PC-9 (cell line): ENCODE data around the gene CELF4. TPM values are rescaled to one million over a fixed set of nuclear protein-coding genes. Genes with fewer than 3 reads are reported as not detected.

Experiments used
- BruUV-seq: library from RNA; stranded (reverse); fragments of 400-500 nt; replicated peaks from 2 replicates; lab custom pipeline; 2021; lab: Mats Ljungman, UMichigan
- CTCF ChIA-PET: fragments of 300-600 bp; sonication (Branson Sonifier 250); formaldehyde crosslinking; loops from one replicate; lab custom pipeline; 2022; ENCODE audit warnings: antibody characterized with exemption; lab: Charles Lee
- POLR2A ChIA-PET: fragments of 300-600 bp; sonication (Branson Sonifier 250); formaldehyde crosslinking; loops from one replicate; lab custom pipeline; 2022; ENCODE audit warnings: antibody characterized with exemption; ENCODE audit not compliant: unreplicated experiment; lab: Charles Lee
- DNase-seq, 2 experiments: peaks; one replicate each; pipeline versions ENCODE4 v3.0.0 to v3.0.0-alpha.2; 2015 to 2022; ENCODE audit warnings: mixed read lengths in 1 of 2
- H2AFZ ChIP-seq: fragments of 200-600 bp; sonication (generic); 2 replicates; pipeline ENCODE4 v1.8.1; 2017; ENCODE audit warnings: antibody characterized with exemption
- H3F3A ChIP-seq: fragments of 200-600 bp; sonication (generic); 2 replicates; pipeline ENCODE4 v1.8.1; 2017; ENCODE audit warnings: antibody characterized with exemption, mild to moderate bottlenecking, low read depth; ENCODE audit not compliant: insufficient read depth
- H3K27ac ChIP-seq: fragments of 200-600 bp; sonication (generic); 2 replicates; pipeline ENCODE4 v1.6.1; 2016; ENCODE audit warnings: mixed run types
- H3K27me3 ChIP-seq: fragments of 200-600 bp; sonication (generic); 2 replicates; pipeline ENCODE4 v1.6.1; 2016; ENCODE audit warnings: low read depth, mixed run types; ENCODE audit not compliant: insufficient read depth
- H3K36me3 ChIP-seq: fragments of 200-600 bp; sonication (generic); 2 replicates; pipeline ENCODE4 v1.6.1; 2016; ENCODE audit warnings: low read depth, mixed run types
- H3K4me1 ChIP-seq: fragments of 200-600 bp; sonication (generic); replicated peaks from 2 replicates; pipeline ENCODE4 v1.6.1; 2016; ENCODE audit warnings: mixed run types; ENCODE audit not compliant: insufficient read depth
- H3K4me2 ChIP-seq: fragments of 200-600 bp; sonication (generic); 2 replicates; pipeline ENCODE4 v1.6.1; 2017; ENCODE audit warnings: mixed run types
- H3K4me3 ChIP-seq: fragments of 200-600 bp; sonication (generic); 2 replicates; pipeline ENCODE4 v1.6.1; 2016; ENCODE audit warnings: mixed run types
- H3K79me2 ChIP-seq: fragments of 200-600 bp; sonication (generic); 2 replicates; pipeline ENCODE4 v1.6.1; 2017; ENCODE audit warnings: low read depth, mixed run types
- H3K9me2 ChIP-seq: fragments of 200-600 bp; sonication (generic); 2 replicates; pipeline ENCODE4 v1.8.1; 2017; ENCODE audit warnings: mild to moderate bottlenecking; ENCODE audit not compliant: insufficient read depth
- H3K9me3 ChIP-seq: fragments of 200-600 bp; sonication (generic); 2 replicates; pipeline ENCODE4 v1.8.1; 2016; ENCODE audit warnings: low read depth; ENCODE audit not compliant: insufficient read depth
- H4K20me1 ChIP-seq: fragments of 200-600 bp; sonication (generic); 2 replicates; pipeline ENCODE4 v1.8.1; 2017; ENCODE audit not compliant: insufficient read depth
- CTCF ChIP-seq: fragments of 200-600 bp; sonication (generic); conservative IDR thresholded peaks from 2 replicates; pipeline ENCODE4 v1.6.1; 2017; ENCODE audit warnings: mixed run types, antibody characterized with exemption, mild to moderate bottlenecking, moderate library complexity
- EZH2 ChIP-seq: fragments of 200-600 bp; sonication (generic); IDR thresholded peaks from 2 replicates; pipeline ENCODE4 v1.8.0; 2017; ENCODE audit warnings: antibody characterized with exemption, low read depth
- intact Hi-C: fragments of 100-400 bp; cut with micrococcal nuclease; formaldehyde crosslinking; loops from one replicate; pipeline ENCODE4 v1.10.0; 2022; ENCODE audit not compliant: unreplicated experiment
- total RNA-seq: library from RNA; stranded (reverse); gene quantifications from 2 replicates; pipeline ENCODE4 v1.2.3, GENCODE V29; 2021

Gene CELF4
- total RNA-seq, 1 experiment from 2014 or later = 1.2 TPM

- no peak for TF ChIP-seq EZH2
- no peak for TF ChIP-seq CTCF
- H3K27me3 ChIP-seq = peaks cover 6% of the 10 kb centered on the region; the same call in 1 of the 2 replicates
- no peak overlapping the region for H3K27ac ChIP-seq
- ChIA-PET CTCF (no interaction called here), POLR2A (no interaction called here)
- no peaks in the 10 kb centered on the region for H3F3A ChIP-seq
- H3K79me2 ChIP-seq = no peaks in the 10 kb centered on the region
- H3K36me3 ChIP-seq = no peaks in the 10 kb centered on the region
- H3K4me2 ChIP-seq = no peak overlapping the region
- intact Hi-C loops = no loop called here
- H3K4me1 ChIP-seq = no peaks in the 10 kb centered on the region
- H3K9me2 ChIP-seq = no peaks in the 10 kb centered on the region
- no peak for DNase-seq
- H3K9me3 ChIP-seq = no peaks in the 10 kb centered on the region
- H2AFZ ChIP-seq = no peak overlapping the region
- BruUV-seq = no TSS peak
- H4K20me1 ChIP-seq = no peaks in the 10 kb centered on the region
- no peak overlapping the region for H3K4me3 ChIP-seq
Measured at GRCh38 chr18:37457341-37457740, 108.3 kb downstream of the CELF4 start.

DNA sequence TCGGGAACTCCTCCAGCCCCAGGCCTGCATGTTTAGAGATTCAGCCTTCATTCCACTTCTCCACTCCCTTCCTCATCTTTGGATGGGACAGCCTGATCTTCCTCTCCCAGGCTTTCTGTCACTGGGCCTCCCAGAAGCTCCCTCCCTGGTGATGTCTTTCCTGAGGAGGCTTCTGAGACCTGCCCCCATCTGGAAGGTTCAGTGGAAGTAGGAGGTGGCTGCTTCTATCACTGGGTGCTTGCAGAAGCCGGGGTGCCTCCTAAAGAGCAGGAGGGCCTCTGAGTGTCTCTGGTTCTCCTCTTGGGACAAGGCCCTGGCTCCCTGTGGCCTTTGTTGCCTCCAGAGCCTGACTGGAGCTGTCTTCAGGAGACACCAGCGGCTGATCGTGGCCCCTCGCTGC, 108.7 kb downstream of the CELF4 start:
- no peak overlapping the region for H3K4me3 ChIP-seq
- H3K4me2 ChIP-seq = no peak overlapping the region
- H3K9me2 ChIP-seq = no peaks in the 10 kb centered on the region
- DNase-seq = no peak
- no peak overlapping the region for H3K27ac ChIP-seq
- H3K36me3 ChIP-seq = no peaks in the 10 kb centered on the region
- H3F3A ChIP-seq = no peaks in the 10 kb centered on the region
- no peaks in the 10 kb centered on the region for H3K9me3 ChIP-seq
- no peak for TF ChIP-seq CTCF
- TF ChIP-seq EZH2 = no peak
- ChIA-PET POLR2A (no interaction called here), CTCF (no interaction called here)
- no TSS peak for BruUV-seq
- no peaks in the 10 kb centered on the region for H4K20me1 ChIP-seq
- peaks cover 6% of the 10 kb centered on the region; the same call in 1 of the 2 replicates for H3K27me3 ChIP-seq
- intact Hi-C loops = no loop called here
- H2AFZ ChIP-seq = no peak overlapping the region
- H3K4me1 ChIP-seq = no peaks in the 10 kb centered on the region
- no peaks in the 10 kb centered on the region for H3K79me2 ChIP-seq

GRCh38 chr18:37456395-37456794, 109.2 kb downstream of the CELF4 start:
- H3K9me3 ChIP-seq = no peaks in the 10 kb centered on the region
- H3K4me1 ChIP-seq = no peaks in the 10 kb centered on the region
- H4K20me1 ChIP-seq = no peaks in the 10 kb centered on the region
- H3K27me3 ChIP-seq = peaks cover 6% of the 10 kb centered on the region; the same call in 1 of the 2 replicates
- H3K9me2 ChIP-seq = no peaks in the 10 kb centered on the region
- H3K4me2 ChIP-seq = no peak overlapping the region
- no peak for DNase-seq
- H3F3A ChIP-seq = no peaks in the 10 kb centered on the region
- H3K27ac ChIP-seq = no peak overlapping the region
- no TSS peak for BruUV-seq
- no peak overlapping the region for H2AFZ ChIP-seq
- H3K79me2 ChIP-seq = no peaks in the 10 kb centered on the region
- intact Hi-C loops = no loop called here
- ChIA-PET POLR2A (no interaction called here), CTCF (no interaction called here)
- H3K4me3 ChIP-seq = no peak overlapping the region
- TF ChIP-seq EZH2 (no peak), CTCF (no peak)
- no peaks in the 10 kb centered on the region for H3K36me3 ChIP-seq
